HG03066 (cell line): ENCODE measurements around the gene LSG1.
"Not testable (repeated sequence)": the region's sequence is repeated elsewhere in the genome, so short reads cannot be mapped to it uniquely, and the experiment has no call there.

Experiments used
- ATAC-seq: cut with Tn5 transposase; IDR thresholded peaks from one replicate; pipeline ENCODE4 v1.9.1; 2021; ENCODE audit warnings: low read depth; ENCODE audit not compliant: unreplicated experiment

The LSG1 gene

DNA sequence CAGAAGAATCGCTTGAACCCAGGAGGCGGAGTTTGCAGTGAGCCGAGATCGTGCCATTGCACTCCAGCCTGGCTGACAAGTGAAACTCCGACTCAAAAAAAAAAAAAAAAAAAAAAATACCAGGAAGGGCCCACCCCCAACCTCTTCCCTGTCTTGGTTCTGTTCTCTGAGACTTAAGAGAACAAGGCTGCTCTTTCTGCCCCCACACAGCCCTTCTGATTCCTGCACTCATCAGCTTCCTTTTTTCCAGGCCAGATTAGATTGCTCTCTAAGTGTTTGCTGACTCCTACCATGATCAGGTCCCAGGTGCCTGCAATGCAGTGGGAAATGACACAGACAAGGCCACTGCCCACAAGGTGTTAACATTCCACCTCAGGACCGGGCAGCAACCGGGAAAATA is 51.8 kb downstream of the LSG1 start:
- ATAC-seq: no peak

DNA sequence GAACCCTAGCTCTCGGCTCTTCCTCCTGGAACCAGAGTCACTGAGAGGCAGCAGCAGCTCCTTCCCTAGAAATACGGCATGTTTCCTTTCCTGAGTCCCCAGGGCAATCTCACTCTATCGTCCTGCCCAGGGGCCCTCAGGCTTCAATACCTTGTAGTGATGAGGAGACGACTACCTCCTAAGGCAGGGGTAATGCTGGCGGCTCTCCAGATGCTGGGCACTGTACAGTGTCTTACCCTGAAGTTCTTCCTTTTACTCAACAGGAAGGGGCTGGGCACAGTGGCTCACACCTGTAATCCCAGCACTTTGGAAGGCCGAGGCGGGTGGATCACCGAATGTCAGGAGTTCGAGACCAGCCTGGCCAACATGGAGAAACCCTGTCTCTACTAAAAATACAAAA is 52.2 kb downstream of the LSG1 start:
- ATAC-seq: no peak

DNA sequence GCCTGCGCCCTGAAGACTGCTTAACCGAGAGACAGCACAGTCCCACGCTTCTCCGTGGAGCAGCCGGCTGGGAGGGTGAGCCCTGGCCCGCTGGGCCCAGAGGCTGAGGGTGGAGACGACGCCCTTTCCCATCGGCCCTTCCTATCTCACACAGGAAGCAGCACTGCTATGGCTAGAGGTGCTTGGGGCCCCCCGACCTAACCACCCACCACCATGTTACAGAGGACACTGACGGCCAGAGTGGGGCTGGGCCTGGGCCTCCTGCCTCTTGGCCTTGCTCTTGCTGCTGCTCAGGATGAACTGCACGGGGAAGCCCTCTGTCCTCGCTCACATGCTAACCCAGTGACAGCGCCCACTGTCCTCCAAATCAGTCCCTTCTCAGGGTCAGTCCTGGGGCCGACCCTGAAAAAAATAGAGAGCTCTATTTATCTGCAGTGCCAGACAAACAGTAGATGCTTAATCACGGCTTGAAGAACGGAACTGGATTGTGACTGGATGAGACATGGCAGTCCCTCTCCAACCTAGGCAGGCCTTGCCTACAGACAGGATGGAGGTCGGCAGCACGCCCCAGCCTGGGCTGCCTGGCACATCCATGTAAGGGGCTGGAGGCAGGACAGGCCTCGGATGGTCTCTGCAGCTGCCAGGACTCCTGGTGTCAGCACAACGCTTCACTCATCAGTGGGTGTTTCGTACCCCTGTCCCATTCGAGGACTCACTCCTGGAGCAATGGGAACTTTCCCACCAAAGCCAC is 53.0 kb downstream of the LSG1 start:
- no peak for ATAC-seq

DNA sequence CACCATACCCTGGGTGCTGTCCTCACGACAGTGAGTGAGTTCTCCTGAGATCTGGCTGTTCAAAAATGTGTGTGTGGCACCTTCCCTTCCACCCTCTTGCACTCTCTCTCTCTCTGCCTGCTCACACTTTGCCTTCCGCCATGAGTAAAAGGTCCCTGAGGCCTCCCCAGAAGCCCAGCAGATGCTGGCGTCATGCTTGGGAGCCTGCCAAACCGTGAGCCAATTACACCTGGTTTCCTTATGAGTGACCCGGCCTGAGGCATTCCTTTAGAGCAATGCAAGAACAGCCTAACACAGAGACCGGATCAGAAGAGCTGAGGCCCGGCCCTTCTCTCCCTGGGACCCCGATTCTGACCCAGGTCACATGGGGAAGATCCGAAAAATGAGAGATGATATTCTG is 54.2 kb downstream of the LSG1 start:
- ATAC-seq: no peak

DNA sequence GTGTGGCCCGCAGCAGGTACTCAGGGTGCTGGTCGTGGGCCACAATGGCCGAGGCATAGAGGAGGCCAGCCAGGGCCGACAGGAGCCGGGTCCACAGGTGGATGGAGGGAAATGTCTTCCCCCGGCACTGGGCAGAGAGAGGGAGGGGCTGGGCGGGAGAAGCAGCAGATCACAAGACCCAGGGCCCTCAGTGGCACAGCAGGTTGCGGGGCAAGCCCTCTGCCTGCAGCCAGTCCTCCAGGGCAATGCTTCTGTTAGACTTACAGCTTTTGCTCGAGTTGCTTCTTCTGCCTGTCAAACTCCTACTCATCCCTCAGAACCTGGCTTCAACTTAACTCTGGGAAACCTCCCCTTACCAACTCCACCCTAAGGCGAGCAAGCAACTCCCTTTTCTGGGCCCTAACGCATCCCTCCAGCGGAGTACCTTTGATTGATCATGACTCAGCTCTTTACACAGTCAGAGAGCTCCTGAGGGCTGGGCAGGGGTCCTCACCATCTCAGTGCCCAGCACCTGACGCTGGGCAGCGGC is 54.8 kb downstream of the LSG1 start:
- no peak for ATAC-seq

DNA sequence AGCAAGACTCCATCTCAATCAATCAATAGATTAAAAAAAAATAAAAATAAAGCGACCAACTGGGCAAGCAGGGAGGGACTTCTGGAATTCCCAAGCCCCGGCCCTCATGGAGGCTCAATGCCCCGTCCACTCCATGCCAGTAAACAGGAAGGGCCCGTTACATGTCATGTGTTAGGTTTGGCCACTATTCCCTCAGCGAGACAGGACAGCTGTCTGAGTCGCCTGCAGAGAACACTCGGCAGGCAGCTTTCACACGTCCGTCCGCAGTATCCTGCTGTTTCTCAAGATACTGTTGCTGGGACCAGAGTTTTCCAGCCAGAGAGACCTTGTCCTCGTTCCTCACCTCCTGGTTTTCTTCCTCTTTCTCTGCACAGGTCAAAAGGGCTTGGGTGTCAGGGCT is 56.8 kb downstream of the LSG1 start:
- ATAC-seq: no peak

DNA sequence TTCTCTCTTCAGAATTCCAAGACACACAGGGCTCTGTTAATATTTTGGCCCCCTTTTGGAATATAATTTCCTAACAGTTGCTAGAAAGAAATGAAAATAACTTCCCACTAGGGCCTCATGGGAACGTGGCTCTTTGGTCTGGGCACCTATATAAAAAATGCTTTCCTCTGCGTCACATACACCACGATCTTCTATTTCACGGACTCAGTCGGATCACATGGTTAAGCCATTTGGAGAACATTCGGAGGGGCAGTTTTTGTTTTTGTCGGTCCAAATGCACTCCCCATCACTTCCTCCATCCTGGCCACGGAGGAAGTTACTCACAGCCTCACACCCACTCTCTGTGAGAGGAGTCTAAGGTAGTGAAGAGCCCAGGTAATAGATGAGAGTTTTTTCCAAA is 59.8 kb downstream of the LSG1 start:
- ATAC-seq: no peak

DNA sequence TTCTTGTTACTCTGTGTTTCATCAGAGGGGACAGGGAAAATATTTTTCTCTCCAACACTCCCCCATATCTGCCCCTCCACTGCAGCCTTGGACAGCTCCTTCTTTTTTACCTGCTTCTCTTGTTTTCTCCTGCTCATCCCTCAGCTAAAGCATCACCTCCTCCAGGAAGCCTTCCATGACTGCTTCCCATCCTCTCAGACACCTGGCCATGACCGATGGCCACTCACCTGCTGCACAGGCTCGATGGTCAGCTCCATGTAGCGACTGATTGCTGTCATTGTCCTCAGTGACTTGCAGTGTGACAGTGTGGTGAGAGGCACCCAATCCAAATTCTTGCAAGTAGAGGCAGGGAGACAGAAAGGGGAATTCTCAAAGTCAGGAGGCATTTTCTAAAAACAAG is 61.3 kb downstream of the LSG1 start:
- ATAC-seq: no peak

DNA sequence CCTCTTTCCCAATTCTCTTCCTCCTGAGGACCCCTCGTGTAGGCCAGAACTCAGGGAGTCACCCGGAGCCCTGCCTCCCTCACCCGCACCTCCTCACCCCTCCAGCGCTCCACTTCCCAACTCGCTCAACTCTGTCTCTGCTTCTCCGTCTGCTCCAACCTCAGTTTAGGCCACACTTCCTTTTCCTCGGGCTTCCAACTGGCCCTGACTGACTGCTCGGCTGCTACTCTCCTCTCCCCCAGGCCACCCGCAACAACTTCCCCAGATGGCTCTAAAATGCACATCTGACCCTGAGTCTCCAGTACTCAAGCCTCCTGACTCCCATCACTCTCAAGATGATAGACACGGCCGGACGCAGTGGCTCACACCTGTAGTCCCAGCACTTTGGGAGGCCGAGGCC is 62.4 kb downstream of the LSG1 start:
- ATAC-seq: no peak

DNA sequence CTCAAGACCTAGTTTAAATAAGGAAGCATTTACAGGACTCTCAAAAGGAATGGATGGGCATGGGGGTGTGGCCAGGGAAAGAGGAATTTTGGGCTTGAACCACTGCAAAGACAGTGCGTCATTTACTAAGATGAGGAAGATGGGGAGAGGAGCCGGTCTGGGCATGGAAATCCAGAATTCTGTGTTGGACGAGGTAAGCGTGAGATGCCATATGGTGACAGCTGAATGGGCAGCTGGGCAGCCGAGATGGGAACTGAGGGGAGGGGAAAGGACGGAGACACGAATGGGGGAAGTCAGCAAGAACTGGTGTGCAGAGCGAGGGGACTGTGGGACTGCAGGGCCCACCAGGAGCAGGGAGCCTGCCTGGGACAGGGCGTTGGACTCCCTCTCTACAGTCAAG is 63.0 kb downstream of the LSG1 start:
- no peak for ATAC-seq

DNA sequence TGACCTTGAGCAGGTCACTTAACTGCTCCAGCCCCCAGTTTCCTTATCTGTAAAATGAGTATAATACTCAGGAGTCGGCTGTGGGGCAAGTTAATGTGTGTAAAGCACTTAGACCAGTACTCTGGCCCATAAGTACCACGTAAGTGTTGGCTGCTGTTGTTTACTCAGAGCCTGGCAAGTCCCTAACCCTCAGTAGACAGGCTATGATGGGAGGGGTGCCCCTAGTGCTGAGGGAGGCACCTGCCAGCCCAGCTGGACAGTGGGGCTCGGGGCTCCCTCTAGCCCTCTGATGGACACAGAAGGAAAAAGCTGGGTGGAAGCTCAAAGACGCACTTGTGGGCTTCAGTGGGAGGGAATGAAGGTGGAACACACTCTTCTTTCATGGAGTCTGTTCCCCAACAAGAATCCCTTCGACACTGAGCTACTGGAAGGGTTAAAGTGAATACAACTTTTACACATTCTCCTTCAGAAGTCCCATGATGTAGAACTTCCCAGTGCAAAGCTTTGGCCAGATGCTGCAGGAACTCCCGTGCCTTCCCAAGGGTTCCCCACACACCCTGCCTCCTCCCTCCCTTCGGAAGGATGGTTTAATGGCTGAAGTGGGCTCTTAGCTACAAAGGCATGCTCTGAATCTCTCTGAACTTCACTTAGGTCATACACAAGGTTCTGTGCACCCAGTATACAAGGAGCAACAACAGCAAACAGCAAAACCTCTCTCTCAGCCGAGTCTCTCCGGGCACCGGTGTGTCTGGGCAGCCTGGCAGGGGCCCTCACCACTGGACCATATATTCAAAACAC is 64.2 kb downstream of the LSG1 start:
- ATAC-seq: no peak

DNA sequence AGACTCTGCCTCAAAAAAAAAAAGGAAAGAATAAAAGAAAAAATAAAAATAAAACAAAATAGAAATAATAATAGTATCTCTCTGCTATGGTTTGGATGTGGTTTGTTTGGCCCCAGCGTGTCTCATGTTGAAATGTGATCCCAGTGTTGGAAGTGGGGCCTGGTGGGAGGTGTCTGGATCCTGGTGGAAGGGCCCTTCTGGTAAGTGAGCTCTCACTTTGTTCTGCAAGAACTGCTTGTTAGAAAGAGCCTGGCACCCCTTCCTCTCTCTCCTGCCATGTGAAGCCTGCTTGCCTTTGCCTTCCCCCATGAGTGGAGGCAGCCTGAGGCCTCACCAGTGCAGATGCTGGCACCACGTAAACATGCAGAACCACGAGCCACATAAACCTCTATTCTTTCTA is 65.0 kb downstream of the LSG1 start:
- ATAC-seq: no peak

DNA sequence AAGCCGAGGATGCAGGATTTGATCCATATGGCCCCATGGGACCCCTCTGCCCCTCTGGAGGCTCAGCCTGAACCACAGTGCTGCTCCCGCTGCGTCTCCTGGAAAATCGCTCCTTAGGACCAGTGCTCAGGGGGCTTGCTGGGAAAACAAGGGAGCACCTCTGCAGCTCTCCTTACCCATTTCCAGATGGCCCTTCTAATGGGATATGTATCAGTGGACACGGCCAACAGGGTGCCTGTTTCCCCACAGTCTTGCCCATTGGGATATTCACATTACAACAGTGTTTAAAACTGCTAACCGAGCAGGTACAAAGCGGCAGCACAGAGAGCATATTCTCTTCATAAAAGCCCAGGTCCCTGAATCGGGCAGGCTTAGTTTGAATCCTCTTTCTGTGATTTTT is 65.8 kb downstream of the LSG1 start:
- ATAC-seq: no peak

DNA sequence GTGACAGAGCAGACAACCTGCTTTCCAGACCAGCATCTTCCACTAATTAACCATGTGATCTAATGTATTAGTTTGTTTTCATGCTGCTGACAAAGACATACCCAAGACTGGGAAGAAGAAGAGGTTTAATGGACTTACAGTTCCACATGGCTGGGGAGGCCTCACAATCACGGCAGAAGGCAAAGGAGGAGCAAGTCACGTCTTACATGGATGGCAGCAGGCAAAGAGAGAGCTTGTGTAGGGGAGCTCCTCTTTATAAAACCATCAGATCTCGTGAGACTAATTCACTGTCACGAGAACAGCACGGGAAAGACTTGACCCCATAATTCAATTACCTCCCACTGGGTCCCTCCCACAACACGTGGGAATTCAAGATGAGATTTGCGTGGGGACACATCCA is 66.7 kb downstream of the LSG1 start:
- not testable (repeated sequence) for ATAC-seq

DNA sequence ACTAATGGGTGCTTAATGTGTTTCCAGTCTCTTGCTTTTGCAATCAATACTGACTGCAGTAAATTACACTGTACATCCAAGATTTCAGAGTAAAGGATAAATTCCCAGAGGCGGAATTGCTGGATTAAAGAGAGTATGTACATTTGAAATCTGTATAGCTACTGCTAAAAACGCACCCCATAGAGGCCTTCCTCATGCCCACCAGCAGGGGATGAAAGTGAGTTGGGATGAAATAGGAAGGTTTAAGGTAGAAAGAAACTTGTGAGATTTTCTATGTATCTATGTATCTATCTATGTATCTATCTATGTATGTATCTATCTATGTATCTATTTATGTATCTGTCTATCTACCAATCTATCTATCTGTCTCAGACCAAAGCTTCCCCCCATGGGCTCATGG is 67.2 kb downstream of the LSG1 start:
- ATAC-seq: no peak

DNA sequence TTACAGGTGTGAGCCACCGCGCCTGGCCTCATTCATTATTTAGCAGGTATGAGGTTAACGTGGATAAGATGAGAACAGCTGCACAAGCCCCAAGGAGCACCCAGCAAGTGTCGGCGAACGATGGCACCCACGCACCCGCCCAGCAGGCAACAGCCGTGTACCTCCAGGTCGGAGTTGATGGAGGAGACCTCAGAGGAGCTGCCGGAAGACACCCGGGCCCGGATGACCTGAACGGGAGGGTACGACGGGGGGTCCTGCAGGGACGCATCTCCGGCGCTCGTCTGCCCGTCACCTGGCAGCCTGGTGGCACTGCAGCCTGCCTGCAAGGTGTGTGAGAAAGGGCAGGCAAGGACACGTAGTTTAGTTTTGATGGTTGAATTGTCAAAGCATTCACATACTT is 67.9 kb downstream of the LSG1 start:
- no peak for ATAC-seq

DNA sequence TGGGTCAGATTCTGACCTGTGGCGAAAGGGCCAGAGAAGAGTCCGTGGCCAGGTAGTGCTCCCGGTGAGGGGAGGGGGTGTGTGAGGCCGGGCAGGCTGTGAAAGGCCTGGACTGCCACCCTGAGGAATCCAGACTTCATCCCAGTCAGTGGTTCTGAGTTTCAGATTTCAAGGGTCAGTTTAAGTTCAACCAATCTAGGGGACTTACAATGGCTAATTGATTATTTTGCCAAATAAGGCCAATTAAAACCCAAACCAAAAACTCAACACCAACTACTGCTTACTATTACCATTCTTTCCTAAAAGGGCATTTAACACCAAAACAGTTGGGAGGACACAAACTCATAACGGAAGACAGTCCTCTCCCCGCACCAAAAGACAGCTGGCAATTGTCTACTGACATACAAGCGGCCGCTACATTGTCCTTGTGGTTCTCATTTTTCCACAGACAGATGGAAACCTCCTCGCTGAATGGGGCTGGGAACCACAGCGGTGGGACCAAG is 69.3 kb downstream of the LSG1 start:
- no peak for ATAC-seq

DNA sequence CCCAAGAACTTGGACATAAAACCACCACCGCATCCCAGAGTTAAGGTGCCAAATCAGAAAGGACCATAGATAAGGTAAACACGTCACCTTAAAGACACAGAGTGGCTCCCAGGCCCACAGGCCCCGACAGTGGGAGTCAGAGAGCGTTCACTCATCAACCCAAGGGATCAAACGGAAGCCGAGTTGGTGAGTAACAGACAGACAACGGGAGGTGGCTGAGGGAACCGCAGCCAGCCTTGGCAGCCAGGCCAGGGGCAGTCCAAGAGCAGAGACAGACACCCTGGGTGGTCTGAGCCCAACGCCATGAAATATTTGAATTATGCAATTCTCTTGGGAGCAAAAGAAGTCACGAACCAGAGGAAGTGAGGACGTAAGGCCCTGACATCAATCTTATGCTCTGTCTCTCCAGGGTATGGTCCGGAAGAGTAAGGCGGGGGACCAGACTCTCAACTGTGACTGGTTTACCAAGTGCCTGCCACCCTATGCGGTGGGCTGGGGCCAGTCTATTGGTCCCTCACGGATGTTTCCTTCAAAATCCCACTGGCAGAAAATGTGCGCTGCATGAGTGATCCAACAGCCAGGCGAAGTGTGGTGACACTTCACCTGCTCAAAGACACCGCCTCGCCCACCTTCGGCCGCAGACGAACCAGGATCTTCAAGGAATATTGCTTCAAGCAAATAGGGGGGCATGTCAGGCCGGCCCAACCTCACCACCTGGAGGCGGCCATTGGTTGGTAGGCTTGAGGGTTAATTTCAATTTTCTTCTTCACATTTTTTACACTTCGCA is 73.0 kb downstream of the LSG1 start:
- no peak for ATAC-seq

DNA sequence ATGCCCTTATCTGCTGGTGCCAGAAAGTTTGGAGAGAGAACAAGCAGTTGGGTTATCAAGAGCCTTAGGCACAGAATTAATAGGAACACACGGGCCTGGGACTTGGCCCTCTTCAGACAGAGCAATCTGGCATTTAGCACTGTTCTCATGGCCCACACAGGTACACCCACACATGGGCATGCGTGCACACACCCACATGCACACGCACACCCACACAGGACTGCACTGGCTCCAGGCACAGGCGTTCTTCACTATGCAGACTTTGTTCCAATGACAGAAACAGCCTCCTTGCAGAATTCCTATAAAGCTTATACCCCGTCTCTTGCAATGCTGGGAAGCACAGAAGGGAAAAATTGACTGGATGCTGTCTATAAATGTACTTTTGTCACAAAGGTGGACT is 75.1 kb downstream of the LSG1 start:
- no peak for ATAC-seq

DNA sequence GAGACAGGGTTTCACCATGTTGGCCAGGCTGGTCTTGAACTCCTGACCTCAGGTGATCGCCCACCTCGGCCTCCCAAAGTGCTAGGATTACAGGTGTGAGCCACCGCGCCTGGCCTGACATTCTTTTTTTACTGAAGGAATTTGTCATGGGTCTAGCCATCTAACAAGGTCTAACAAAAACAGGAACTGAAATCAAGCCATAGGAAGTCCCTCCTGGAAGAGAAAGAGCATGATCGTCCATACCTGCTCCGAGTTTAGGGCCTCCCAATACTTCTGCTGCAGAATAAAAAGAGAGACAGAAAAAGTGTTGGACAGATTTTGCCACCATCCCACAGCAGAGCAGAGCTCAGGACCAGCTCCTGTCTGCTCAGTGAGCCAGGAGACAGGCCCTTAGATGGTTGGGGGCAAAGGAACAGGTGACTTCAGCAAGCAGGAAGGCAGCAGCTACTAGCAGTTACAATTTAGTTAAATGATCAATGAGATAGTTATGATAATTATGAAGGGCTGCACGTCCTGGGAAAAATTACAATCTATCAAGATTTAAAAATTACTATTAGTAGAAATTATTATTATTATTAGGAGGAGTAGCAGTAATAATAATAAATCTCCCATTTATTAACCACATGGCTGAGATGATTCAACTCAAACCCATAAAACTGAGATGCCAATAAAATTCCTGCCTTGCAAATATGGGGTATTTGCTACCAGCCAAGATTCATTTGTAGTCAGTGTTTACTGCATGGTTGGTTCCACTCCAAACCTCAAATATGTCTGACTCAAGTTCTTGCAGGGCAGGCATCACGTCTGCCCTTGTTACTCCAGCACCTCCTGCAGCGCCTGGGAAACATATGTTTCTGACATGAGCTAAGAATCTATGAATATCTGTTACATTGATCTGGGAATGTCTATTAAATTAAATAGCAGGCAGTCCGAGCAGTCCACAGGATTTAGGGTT is 78.9 kb downstream of the LSG1 start:
- no peak for ATAC-seq
